Measurements from ENCODE around the gene HEMK1.

DNA sequence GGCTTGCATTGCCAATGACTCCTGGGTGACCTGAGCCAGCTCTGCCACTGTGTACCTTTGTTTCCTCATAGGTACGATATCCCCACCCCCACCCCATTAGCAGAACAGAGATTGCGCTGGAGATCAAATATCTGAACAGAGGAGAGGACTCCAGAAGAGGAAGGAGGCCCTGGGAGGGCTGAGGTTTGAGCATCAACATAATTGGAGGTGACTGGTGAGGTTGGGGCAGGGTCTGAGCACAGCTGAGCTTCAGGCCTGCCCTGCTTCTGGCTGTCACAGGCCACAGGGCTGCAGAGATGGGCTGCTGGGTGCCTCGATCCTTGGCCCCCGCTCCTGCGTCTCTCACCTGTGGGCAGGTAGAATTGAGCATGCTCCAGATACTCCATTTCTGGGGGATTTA, 44.6 kb upstream of the HEMK1 start:
- TF ChIP-seq POLR2AphosphoS5 (IDR thresholded peaks at IDR 0.05) (no peak), CTCF (IDR thresholded peaks at IDR 0.05) (no peak), POLR2A (IDR thresholded peaks at IDR 0.05) (no peak)

Measured in prostate gland (tissue), 2 donors.